ENCODE data around the gene RAI1. TPM values are rescaled to one million over a fixed set of nuclear protein-coding genes. Genes with fewer than 3 reads are reported as not detected.
"Not testable (repeated sequence)": the region's sequence is repeated elsewhere in the genome, so short reads cannot be mapped to it uniquely, and the experiment has no call there.

The RAI1 gene
- total RNA-seq, 1 experiment from 2014 or later = 7.6 TPM

DNA sequence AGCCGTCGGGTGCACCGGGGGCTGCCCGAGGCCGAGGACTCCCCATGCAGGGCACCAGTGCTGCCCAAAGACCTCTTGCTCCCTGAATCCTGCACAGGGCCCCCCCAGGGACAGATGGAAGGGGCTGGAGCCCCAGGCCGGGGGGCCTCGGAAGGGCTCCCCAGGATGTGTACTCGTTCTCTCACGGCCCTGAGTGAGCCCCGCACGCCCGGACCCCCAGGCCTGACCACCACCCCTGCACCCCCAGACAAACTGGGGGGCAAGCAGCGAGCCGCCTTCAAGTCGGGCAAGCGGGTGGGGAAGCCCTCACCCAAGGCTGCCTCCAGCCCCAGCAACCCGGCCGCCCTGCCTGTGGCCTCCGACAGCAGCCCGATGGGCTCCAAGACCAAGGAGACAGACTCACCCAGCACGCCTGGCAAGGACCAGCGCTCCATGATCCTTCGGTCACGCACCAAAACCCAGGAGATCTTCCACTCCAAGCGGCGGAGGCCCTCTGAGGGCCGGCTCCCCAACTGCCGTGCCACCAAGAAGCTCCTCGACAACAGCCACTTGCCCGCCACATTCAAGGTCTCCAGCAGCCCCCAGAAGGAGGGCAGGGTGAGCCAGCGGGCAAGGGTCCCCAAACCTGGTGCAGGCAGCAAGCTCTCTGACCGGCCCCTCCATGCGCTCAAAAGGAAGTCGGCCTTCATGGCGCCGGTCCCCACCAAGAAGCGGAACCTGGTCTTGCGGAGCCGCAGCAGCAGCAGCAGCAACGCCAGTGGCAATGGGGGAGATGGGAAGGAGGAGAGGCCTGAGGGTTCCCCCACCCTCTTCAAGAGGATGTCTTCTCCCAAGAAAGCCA lies 114.9 kb downstream of the RAI1 start:
- DNase-seq (ENCODE audit: low read depth) = no peak
- in situ Hi-C loops (cut with HindIII; ENCODE audit: low pct_unique_long_range_greater_than_20kb, low sequenced_read_pairs) = no loop called here

DNA sequence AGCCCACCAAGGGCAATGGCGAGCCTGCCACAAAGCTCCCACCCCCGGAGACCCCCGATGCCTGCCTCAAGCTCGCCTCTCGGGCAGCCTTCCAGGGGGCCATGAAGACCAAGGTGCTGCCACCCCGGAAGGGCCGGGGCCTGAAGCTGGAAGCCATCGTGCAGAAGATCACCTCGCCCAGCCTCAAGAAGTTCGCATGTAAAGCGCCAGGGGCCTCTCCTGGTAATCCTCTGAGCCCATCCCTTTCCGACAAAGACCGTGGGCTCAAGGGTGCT lies 115.5 kb downstream of the RAI1 start:
- no peak for DNase-seq (ENCODE audit: low read depth)
- in situ Hi-C loops (cut with HindIII; ENCODE audit: low pct_unique_long_range_greater_than_20kb, low sequenced_read_pairs) = no loop called here

DNA sequence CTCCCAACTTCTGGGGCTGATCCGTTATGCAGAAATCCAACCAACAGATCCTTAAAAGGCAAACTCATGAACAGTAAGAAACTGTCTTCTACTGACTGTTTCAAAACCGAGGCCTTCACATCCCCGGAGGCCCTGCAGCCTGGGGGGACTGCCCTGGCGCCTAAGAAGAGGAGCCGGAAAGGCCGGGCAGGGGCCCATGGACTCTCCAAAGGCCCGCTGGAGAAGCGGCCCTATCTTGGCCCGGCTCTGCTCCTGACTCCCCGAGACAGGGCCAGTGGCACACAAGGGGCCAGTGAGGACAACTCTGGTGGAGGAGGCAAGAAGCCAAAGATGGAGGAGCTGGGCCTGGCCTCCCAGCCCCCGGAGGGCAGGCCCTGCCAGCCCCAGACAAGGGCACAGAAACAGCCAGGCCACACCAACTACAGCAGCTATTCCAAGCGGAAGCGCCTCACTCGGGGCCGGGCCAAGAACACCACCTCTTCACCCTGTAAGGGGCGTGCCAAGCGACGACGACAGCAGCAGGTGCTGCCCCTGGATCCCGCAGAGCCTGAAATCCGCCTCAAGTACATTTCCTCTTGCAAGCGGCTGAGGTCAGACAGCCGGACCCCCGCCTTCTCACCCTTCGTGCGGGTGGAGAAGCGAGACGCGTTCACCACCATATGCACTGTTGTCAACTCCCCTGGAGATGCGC lies 116.0 kb downstream of the RAI1 start:
- in situ Hi-C loops (cut with HindIII; ENCODE audit: low pct_unique_long_range_greater_than_20kb, low sequenced_read_pairs) = no loop called here
- no peak for DNase-seq (ENCODE audit: low read depth)

DNA sequence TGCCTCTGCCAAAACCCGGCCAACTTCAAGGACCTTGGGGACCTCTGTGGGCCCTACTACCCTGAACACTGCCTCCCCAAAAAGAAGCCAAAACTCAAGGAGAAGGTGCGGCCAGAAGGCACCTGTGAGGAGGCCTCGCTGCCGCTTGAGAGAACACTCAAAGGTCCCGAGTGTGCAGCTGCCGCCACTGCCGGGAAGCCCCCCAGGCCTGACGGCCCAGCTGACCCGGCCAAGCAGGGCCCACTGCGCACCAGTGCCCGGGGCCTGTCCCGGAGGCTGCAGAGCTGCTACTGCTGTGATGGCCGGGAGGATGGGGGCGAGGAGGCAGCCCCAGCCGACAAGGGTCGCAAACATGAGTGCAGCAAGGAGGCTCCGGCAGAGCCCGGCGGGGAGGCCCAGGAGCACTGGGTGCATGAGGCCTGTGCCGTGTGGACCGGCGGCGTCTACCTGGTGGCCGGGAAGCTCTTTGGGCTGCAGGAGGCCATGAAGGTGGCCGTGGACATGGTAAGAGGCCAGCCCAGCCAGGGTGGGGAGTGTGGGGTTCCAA lies 116.8 kb downstream of the RAI1 start:
- in situ Hi-C loops (cut with HindIII; ENCODE audit: low pct_unique_long_range_greater_than_20kb, low sequenced_read_pairs) = no loop called here

DNA sequence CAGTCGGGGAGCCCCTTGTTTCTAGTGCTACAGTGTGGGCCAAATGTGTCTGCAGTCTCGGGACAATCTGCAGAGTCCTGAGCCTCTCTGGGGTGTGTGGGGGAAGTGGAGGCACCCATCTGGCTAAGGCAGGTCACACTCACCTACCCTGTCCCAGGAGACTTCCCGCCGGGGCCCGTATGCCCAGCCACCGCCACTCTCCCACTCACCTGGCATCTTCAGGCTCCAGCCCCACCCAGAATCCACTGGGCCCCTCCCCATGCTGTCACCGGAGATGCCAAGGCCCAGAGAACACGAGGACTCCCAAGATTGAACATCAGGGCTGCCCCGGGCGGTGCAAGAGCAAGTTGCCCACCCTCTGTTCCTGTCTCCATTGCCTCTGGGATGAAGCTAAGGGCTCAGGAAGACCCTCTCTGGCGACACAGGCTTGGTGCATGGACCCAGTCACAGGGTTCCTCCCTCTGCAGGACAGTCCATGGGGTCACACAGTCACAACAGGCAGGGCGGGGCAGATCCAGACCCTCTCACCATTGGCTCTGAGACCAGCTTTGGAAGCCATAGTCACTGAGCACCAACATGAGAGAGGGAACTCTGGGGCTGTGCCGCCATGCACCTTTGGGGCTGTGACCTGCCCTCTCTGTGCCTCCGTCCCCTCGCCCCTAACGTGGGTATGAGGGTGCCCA lies 117.5 kb downstream of the RAI1 start:
- DNase-seq (ENCODE audit: low read depth) = no peak
- in situ Hi-C loops (cut with HindIII; ENCODE audit: low pct_unique_long_range_greater_than_20kb, low sequenced_read_pairs) = no loop called here

More for the DNA sequence above, 116.8 kb downstream of the RAI1 start:
- DNase-seq (ENCODE audit: low read depth) = no peak

DNA sequence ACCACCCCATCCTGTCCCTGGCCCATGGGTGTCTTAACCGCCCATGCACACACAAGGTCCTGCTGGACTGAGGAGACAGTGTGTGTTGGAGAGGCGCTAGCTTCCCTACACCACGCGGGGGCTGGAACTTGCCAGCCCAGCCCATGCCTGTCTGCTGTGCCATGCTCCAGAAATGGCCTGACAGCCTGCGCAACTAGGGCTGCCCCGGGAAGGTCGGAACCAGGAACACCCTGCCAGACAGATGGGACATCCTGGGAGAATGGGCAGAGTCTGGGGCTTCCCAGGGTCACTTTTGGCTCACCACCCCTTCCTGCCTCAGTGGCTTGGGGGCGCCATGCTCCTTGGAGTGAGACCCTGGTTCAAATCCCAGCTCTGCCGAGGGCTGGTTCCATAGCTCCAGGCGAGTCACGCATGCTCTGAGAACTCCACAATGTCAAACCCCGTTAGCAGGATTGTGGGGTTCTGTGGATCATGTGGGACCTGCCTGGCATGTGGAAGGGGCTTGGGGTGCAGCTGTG lies 119.3 kb downstream of the RAI1 start:
- DNase-seq (ENCODE audit: low read depth) = no peak
- in situ Hi-C loops (cut with HindIII; ENCODE audit: low pct_unique_long_range_greater_than_20kb, low sequenced_read_pairs) = no loop called here

DNA sequence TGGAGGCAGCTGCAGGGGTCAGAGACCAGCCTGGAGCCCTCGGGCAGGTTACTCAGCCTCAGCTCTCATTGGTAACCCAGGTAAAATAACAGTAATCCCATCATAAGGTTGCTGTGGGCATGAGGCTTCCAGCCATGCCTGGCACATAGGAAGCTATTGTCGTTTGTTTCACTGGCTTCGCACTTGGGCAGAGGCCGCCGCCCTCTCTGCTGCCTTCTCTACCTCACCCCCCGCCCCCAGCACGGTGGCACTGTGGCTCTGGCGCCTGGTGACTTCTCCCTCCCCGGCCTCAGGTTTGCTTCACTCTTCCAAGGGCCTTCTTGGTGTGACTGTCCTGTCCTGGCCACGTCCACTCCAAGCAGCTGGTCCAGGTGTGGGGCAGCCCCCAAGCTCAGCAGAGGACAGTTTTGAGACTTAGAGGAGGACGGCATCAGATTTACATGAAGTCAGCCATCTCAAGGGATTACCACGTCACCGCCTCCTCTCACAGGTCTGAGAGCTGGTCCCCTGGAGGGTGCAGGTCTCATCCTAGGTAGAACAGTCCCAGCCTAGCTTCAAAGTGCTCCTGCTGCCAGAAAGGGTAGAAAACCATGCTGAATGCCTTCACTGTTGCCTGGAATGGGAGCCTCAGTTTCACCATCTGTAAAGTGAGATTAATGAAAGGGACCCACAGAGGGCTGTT lies 120.7 kb downstream of the RAI1 start:
- in situ Hi-C loops (cut with HindIII; ENCODE audit: low pct_unique_long_range_greater_than_20kb, low sequenced_read_pairs) = no loop called here
- no peak for DNase-seq (ENCODE audit: low read depth)

DNA sequence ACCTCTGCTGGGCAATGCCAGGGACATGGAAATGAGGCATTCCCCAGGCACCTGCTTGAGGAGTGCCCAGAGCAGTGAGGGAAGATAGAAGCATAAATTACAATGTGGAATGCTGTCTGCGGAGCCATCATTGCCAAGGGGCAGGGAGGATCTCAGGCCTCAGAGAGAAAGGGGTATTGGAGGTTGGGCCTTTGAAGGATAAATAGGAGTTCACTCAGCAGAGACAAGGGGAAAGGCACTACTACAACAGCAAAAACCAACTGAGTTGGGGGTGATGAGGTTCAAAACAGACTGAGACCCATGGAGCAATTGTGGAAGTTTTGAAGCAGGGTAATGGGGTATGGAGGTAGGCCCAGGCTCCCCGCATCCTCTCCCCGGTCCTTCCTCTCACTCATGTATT lies 122.7 kb downstream of the RAI1 start:
- no peak for DNase-seq (ENCODE audit: low read depth)
- in situ Hi-C loops (cut with HindIII; ENCODE audit: low pct_unique_long_range_greater_than_20kb, low sequenced_read_pairs) = no loop called here

DNA sequence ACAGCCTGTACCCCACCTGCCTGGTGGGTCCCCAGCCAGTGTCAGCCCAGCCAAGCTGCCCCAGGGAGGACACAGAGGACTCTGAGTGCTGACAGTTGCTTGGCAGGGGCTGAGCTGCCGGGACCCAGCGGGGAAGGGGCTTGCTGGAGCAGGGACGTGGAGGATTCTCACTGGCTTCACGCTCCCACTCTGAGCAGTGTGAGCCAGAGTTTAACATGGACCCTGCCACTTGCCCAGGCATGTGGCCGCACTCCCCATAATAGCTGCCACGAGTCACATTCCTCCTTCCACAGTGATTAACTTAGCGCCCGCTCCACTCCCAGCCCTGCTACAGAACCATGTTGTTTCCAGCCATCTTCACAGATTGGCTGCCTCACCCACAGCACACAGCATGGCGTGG lies 124.3 kb downstream of the RAI1 start:
- DNase-seq (ENCODE audit: low read depth) = no peak
- in situ Hi-C loops (cut with HindIII; ENCODE audit: low pct_unique_long_range_greater_than_20kb, low sequenced_read_pairs) = no loop called here

DNA sequence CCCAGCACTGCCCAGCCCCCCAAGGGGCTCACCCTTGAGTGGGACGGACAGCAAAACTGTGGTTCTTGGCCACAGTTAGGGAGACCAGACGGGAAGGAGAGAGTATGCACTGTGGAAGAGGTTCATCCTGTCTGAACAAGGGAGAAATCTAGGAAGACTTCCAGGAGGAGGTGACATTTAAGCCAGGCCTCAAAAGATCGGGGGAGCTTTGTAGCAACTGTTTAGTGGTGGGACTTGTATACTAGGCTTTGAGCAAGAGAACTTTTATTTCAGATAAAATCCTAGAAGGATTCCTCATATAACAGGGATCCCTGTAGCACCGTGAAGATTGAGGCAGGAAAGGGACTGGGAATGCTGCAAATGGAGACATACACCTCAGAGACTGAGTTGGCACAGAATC lies 124.8 kb downstream of the RAI1 start:
- in situ Hi-C loops (cut with HindIII; ENCODE audit: low pct_unique_long_range_greater_than_20kb, low sequenced_read_pairs) = no loop called here
- DNase-seq (ENCODE audit: low read depth) = no peak

DNA sequence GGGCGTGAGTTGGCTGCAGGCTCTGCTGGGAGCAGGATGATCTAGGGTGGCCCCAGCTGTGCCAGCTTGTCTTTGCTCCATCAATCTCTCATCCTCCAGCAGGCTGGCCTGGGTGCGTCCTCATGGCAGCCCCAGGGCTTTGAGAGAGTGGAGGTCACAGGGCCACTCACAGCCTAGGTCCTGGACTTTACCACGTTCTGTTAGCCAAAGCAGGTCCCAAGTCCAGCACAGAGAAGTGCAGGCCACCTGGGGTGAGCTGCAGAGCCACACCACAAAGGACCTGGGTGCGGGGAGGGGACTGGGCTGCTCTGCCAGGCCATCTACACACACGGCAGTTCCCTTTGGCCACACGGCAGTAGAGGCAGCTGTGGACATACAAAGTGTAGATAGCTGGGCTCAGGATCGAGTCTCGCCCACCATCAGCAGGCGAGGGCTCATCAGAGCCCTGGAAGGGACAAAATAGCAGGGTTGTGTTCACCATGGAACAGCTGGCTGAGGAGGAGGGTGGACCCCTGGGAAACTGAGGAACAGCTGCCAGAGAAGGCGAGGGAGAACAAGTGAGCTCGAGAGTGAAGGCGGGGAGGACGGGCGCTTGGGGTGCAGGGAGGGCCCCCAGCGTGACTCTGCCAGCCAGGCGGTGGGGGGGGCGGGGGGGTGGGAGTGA lies 125.5 kb downstream of the RAI1 start:
- in situ Hi-C loops (cut with HindIII; ENCODE audit: low pct_unique_long_range_greater_than_20kb, low sequenced_read_pairs) = no loop called here
- DNase-seq (ENCODE audit: low read depth) = no peak

DNA sequence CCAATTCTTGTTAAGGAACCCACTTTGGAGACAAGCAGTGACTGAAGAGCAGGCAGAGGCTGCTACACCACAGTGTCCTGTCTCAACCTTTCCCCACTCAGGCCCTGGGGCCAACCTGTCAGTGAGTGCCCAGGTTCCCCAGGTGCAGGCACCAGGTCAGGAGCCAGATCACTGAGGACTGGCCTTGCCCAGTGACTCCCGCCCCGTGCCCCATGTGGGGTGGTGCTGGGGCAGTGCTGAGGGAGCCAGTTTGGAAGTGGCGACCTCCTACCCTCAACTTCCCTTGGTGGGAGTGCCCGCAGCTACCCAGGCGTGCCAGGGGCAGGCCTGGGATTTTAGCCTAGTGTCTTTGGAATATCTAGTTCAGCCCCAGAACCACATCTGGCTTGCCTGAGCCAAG lies 126.2 kb downstream of the RAI1 start:
- DNase-seq (ENCODE audit: low read depth) = no peak
- in situ Hi-C loops (cut with HindIII; ENCODE audit: low pct_unique_long_range_greater_than_20kb, low sequenced_read_pairs) = no loop called here

DNA sequence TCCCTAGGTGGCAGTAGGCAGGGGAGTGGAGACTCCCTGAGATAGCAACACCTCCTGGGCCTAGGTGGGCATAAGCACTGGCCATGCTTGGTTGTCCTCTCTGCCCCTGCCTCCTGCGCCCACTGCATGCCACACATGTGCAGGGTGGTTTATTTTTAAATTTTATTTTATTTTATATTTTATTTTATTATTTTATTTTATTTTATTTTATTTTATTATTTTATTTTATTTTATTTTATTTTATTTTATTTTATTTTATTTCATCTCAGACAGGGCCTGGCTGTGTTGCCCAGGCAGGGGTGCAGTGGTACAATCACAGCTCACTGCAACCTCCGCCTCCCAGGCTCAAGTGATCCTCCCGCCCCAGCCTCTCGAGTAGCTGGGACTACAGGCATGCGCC lies 126.9 kb downstream of the RAI1 start:
- DNase-seq (ENCODE audit: low read depth); in situ Hi-C loops (cut with HindIII; ENCODE audit: low pct_unique_long_range_greater_than_20kb, low sequenced_read_pairs): not testable (repeated sequence)

DNA sequence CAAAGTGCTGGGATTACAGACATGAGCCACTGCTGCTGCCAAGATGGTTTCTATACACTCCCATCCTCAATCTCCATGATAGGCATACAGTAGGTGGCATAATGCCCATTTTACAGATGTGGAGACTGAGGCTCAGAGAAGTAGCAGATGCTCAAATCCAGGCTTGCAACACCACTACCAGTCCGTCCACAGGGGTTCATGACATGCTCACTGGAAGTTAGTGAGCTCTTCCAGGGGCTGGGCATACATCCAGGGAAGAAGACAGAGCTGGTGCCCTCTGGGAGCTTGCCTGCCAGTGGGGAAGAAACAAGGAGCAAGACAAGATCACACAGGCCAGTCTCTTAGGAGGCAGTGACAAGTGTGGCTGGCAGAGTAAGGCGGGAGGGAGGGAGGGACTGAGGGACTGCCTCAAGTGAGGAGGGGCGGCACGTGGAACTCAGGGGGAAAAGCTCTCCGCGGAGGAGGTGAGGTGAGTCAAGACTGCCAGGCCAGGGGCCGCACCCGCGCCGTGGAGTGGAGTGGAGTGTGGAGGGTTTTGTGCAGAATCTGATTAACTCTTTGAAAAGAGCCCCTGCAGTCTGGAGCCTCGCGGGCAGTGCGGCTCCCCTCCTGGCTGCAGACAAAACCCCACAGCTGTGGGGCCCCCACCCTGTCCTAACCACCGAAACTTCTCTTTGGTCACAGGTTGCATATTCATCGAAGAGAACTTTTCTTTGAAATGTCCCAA lies 127.6 kb downstream of the RAI1 start:
- no peak for DNase-seq (ENCODE audit: low read depth)
- in situ Hi-C loops (cut with HindIII; ENCODE audit: low pct_unique_long_range_greater_than_20kb, low sequenced_read_pairs) = no loop called here

DNA sequence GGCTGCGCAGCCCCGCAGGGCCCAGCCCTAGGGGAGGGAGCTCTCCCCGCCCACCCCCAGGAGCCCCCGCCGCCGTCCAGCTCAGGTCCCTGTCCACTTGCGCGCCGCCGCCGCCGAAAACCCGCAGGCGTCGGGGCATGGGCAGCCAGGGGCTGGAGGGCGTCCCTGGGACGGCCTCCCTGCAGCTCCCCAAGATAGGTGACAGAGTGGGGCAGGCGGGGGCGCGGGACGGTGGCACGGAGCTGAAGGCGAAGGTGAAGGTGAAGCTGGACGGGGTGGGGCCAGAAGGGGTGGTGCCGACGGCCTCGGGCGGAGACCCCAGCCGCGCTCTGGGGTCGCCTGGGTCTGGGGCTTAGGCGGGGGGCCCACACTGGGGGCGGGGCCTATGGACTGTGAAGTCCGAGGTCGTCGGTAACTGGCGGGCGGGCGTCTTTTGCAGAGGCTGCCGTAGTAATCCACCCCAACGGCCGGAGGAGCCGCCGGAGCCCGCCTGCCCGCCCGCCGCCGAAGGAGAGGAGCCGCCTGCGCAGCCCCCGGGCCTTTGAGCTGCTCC lies 128.3 kb downstream of the RAI1 start:
- DNase-seq (ENCODE audit: low read depth) = no peak
- in situ Hi-C loops (cut with HindIII; ENCODE audit: low pct_unique_long_range_greater_than_20kb, low sequenced_read_pairs) = no loop called here

DNA sequence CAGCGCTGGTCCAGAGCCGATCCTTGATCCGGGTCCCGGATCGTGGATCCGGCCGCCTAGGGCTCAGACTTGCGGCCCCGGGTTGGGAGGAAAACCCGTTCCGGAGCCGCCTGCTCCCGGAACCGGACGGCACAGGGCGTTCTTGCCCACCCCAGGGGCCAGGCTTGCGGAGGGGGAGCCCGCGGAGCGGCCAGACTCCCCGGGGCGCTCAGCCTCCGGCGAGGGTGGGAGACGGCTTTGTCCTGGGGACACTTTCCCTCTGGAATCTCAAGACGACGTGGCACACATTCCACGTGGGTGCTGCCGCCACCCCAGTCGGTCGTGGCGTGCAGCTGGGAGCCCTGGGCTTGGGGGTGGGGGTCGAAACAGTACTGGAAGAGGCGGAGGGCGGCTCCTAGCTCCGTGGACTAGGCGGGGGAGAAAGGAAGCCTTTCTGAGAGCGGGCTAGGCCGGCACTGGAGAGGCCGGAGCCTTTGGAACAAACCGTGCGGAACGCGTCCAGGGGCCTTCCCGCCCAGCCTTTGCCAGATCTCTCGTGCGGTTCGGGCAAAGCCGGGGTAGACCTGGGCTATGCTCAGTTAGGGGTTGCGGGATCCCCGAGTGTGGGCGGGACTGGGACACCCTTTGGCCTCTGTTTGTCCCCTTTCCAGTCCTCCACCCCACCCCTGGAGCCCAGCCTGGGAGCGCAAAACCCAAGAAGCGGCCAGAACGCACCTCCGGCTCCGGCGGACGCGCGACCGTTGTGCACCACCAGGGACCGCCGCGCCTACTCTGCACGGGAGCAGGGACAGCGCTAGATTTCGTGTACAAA lies 129.0 kb downstream of the RAI1 start:
- DNase-seq (ENCODE audit: low read depth) = no peak
- in situ Hi-C loops (cut with HindIII; ENCODE audit: low pct_unique_long_range_greater_than_20kb, low sequenced_read_pairs) = no loop called here
